SU-DHL-6 (cell line): ENCODE measurements around the gene MS4A6E.

Experiments
- EZH2phosphoT487 ChIP-seq: fragments of 200-600 bp; sonication (generic), shearing (Covaris generic); conservative IDR thresholded peaks from 2 replicates; pipeline ENCODE4 v1.6.1; 2018; ENCODE audit warnings: mild to moderate bottlenecking, antibody characterized with exemption, low read length, moderate library complexity, mixed read lengths
- TF ChIP-seq, protein P1 (sequence below): fragments of 200-600 bp; sonication (generic); IDR thresholded peaks from one replicate; pipeline ENCODE4 v1.5.1; 2017; ENCODE audit warnings: antibody characterized with exemption, mild to moderate bottlenecking, low read length, moderate library complexity; ENCODE audit not compliant: insufficient read depth, poor library complexity, severe bottlenecking

DNA sequence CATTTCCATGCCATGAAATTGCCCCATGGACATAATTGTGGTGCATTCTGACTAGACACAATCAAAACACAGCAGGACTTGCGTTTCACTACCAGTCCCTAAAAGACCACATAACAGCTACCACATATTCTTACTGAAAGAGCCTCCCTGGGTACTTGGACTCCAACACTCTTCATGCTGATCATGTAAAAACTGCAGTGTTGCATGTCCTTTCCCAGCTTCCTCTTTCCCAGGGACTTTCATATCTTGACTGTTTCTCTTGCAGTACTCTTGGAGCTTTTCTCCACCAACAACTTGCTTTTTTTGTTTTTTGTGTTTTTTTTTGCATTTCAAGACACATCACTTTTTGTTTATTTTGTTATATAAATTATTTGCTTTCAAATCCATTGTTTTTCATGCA, 22.9 kb downstream of the MS4A6E start:
- TF ChIP-seq, protein P1, sequence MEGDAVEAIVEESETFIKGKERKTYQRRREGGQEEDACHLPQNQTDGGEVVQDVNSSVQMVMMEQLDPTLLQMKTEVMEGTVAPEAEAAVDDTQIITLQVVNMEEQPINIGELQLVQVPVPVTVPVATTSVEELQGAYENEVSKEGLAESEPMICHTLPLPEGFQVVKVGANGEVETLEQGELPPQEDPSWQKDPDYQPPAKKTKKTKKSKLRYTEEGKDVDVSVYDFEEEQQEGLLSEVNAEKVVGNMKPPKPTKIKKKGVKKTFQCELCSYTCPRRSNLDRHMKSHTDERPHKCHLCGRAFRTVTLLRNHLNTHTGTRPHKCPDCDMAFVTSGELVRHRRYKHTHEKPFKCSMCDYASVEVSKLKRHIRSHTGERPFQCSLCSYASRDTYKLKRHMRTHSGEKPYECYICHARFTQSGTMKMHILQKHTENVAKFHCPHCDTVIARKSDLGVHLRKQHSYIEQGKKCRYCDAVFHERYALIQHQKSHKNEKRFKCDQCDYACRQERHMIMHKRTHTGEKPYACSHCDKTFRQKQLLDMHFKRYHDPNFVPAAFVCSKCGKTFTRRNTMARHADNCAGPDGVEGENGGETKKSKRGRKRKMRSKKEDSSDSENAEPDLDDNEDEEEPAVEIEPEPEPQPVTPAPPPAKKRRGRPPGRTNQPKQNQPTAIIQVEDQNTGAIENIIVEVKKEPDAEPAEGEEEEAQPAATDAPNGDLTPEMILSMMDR, result no peak
- no peak for TF ChIP-seq EZH2phosphoT487
